Measurements from ENCODE around the gene C8B.

DNA sequence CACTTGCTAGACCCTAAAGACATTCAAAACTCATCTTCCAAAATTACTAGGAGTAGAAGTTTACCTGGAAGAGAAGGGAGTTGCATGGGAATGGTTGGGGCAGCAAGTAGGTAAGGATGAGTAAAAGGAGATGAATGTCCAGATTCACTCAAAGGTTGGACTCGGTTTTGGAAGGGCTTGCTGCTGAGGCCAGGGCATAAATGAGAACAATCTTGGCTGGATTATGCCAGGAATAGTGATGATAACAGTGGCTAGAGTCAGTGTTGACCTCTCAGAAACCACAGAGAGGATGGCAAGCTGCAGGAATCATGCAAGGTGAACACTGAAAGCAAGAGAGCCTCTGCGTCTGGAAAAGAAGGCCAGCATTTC is 67.8 kb downstream of the C8B start:
- no peak for TF ChIP-seq POLR2AphosphoS5 (IDR thresholded peaks at IDR 0.05; ENCODE audit: insufficient read depth in 1 of 2, low read depth in 1 of 2)
- TF ChIP-seq, protein P1, sequence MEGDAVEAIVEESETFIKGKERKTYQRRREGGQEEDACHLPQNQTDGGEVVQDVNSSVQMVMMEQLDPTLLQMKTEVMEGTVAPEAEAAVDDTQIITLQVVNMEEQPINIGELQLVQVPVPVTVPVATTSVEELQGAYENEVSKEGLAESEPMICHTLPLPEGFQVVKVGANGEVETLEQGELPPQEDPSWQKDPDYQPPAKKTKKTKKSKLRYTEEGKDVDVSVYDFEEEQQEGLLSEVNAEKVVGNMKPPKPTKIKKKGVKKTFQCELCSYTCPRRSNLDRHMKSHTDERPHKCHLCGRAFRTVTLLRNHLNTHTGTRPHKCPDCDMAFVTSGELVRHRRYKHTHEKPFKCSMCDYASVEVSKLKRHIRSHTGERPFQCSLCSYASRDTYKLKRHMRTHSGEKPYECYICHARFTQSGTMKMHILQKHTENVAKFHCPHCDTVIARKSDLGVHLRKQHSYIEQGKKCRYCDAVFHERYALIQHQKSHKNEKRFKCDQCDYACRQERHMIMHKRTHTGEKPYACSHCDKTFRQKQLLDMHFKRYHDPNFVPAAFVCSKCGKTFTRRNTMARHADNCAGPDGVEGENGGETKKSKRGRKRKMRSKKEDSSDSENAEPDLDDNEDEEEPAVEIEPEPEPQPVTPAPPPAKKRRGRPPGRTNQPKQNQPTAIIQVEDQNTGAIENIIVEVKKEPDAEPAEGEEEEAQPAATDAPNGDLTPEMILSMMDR (IDR thresholded peaks at IDR 0.05) = no peak
